ENCODE measurements around the gene RABGAP1. TPM values are rescaled to one million over a fixed set of nuclear protein-coding genes. Genes with fewer than 3 reads are reported as not detected.

Gene RABGAP1
- total RNA-seq, 1 donor from 2014 or later: 62.0 TPM

- no peak for DNase-seq
These were observed 87.3 kb downstream of the RABGAP1 start for GRCh38 chr9:123028136-123028535.

GRCh38 chr9:123028973-123029372 lies 88.2 kb downstream of the RABGAP1 start:
- H3K27me3 ChIP-seq (ENCODE audit: low read depth): no peaks in the 10 kb centered on the region
- TF ChIP-seq CTCF (IDR thresholded peaks at IDR 0.05): no peak
- no peak overlapping the region for H3K4me3 ChIP-seq
- H3K9me3 ChIP-seq: no peaks in the 10 kb centered on the region
- peaks cover 21% of the 10 kb centered on the region for H3K4me1 ChIP-seq
- no peak for DNase-seq
- ATAC-seq: no peak
- intact Hi-C loops (cut with DNase I): no loop called here
- no peak overlapping the region for H3K27ac ChIP-seq
- peaks cover 35% of the 10 kb centered on the region for H3K36me3 ChIP-seq

More at GRCh38 chr9:123028136-123028535, 87.3 kb downstream of the RABGAP1 start:
- ATAC-seq: no peak
- Histone ChIP-seq H3K27ac (no peak overlapping the region), H3K4me3 (no peak overlapping the region), H3K4me1 (peaks cover 21% of the 10 kb centered on the region), H3K36me3 (peaks cover 40% of the 10 kb centered on the region), H3K9me3 (no peaks in the 10 kb centered on the region), H3K27me3 (ENCODE audit: low read depth) (no peaks in the 10 kb centered on the region)
- no peak for TF ChIP-seq CTCF (IDR thresholded peaks at IDR 0.05)
- intact Hi-C loops (cut with DNase I): no loop called here

GRCh38 chr9:123031963-123032362 lies 91.1 kb downstream of the RABGAP1 start:
- Histone ChIP-seq H3K9me3 (no peaks in the 10 kb centered on the region), H3K27me3 (ENCODE audit: low read depth) (no peaks in the 10 kb centered on the region), H3K27ac (no peak overlapping the region), H3K36me3 (peaks cover 27% of the 10 kb centered on the region), H3K4me3 (no peak overlapping the region), H3K4me1 (peaks cover 21% of the 10 kb centered on the region)
- ATAC-seq (peak; percentile 41 to 59), DNase-seq (no peak)
- intact Hi-C loops (cut with DNase I): no loop called here
- TF ChIP-seq CTCF (IDR thresholded peaks at IDR 0.05): no peak

GRCh38 chr9:123033352-123033751 lies 92.5 kb downstream of the RABGAP1 start, which contains the start of gene GPR21:
TSS of gene GPR21 (plus strand) at chr9:123033667. CDS start at chr9:123034567, 900 bp downstream.
- peak in 1 of 2 donors; percentile 58 for ATAC-seq
- peaks cover 23% of the 10 kb centered on the region for H3K36me3 ChIP-seq
- H3K27ac ChIP-seq: no peak within 1 kb of the TSS

GRCh38 chr9:123033864-123034601 lies 93.2 kb downstream of the RABGAP1 start:
- H3K4me3 ChIP-seq: peak overlapping the region; percentile 2
- no peak overlapping the region for H3K27ac ChIP-seq
- no peak for DNase-seq
- peaks cover 15% of the 10 kb centered on the region for H3K4me1 ChIP-seq
- no peak for TF ChIP-seq CTCF (IDR thresholded peaks at IDR 0.05)
- intact Hi-C loops (cut with DNase I): no loop called here
- no peaks in the 10 kb centered on the region for H3K27me3 ChIP-seq (ENCODE audit: low read depth)
- no peaks in the 10 kb centered on the region for H3K9me3 ChIP-seq
- H3K36me3 ChIP-seq: peaks cover 17% of the 10 kb centered on the region
- ATAC-seq: peak in 1 of 2 donors; percentile 35

More at GRCh38 chr9:123033352-123033751, 92.5 kb downstream of the RABGAP1 start, which contains the start of gene GPR21:
- peaks cover 15% of the 10 kb centered on the region for H3K4me1 ChIP-seq
- TF ChIP-seq CTCF (IDR thresholded peaks at IDR 0.05): no peak
- no peak for DNase-seq
- intact Hi-C loops (cut with DNase I): no loop called here
- peak within 1 kb of the TSS; percentile 2 for H3K4me3 ChIP-seq
- no peaks in the 10 kb centered on the region for H3K27me3 ChIP-seq (ENCODE audit: low read depth)
- no peaks in the 10 kb centered on the region for H3K9me3 ChIP-seq
